HL-60 (cell line): Measurements from ENCODE around the gene PEX11A.

Experiments
- DNase-seq, 2 experiments: peaks; one replicate each; pipeline ENCODE4 v3.0.0-alpha.2; 2010 to 2020; ENCODE audit warnings: low read depth in 1 of 2, low spot score in 1 of 2
- H3K27ac ChIP-seq: fragments of 250-450 bp; sonication (Bioruptor Pico); replicated peaks from 2 replicates; pipeline ENCODE4 v1.5.1; 2020; ENCODE audit warnings: mild to moderate bottlenecking, moderate library complexity
- H3K27me3 ChIP-seq: fragments of 250-450 bp; sonication (Bioruptor Pico); 2 replicates; pipeline ENCODE4 v1.5.1; 2021; ENCODE audit warnings: mild to moderate bottlenecking, moderate library complexity; ENCODE audit not compliant: insufficient read depth, poor library complexity, severe bottlenecking
- H3K4me3 ChIP-seq: replicated peaks from 2 replicates; pipeline ENCODE4 v1.5.1; 2011; ENCODE audit warnings: mild to moderate bottlenecking, control low read depth, low read length; ENCODE audit not compliant: insufficient read depth
- CTCF ChIP-seq: IDR thresholded peaks from one replicate; pipeline ENCODE4 v1.5.1; 2011; ENCODE audit warnings: low read length, control low read depth, inconsistent platforms; ENCODE audit not compliant: insufficient read depth
- GABPA ChIP-seq: IDR thresholded peaks from 2 replicates; pipeline ENCODE4 v1.6.1; 2012; ENCODE audit warnings: low read depth
- POLR2AphosphoS5 ChIP-seq: IDR thresholded peaks from 2 replicates; pipeline ENCODE4 v1.6.1; 2012; ENCODE audit warnings: low read depth
- REST ChIP-seq: IDR thresholded peaks from 2 replicates; pipeline ENCODE4 v1.6.1; 2012; ENCODE audit warnings: low read depth; ENCODE audit not compliant: insufficient replicate concordance
- SPI1 ChIP-seq: IDR thresholded peaks from 2 replicates; pipeline ENCODE4 v1.6.1; 2012; ENCODE audit warnings: low read depth, mild to moderate bottlenecking, borderline replicate concordance

The PEX11A gene

GRCh38 chr15:89670971-89671560 lies 19.5 kb downstream of the PEX11A start:
- DNase-seq, result no peak
- H3K27me3 ChIP-seq, result peaks cover 2% of the 10 kb centered on the region
- H3K4me3 ChIP-seq, result no peak overlapping the region
- no peak overlapping the region for H3K27ac ChIP-seq
- TF ChIP-seq REST (no peak), GABPA (no peak), POLR2AphosphoS5 (no peak), CTCF (no peak), SPI1 (no peak)

- no peak for TF ChIP-seq REST
- TF ChIP-seq CTCF, result no peak
- TF ChIP-seq GABPA, result no peak
- TF ChIP-seq SPI1, result no peak
- TF ChIP-seq POLR2AphosphoS5, result no peak
- Histone ChIP-seq H3K4me3 (no peak overlapping the region), H3K27me3 (peaks cover 11% of the 10 kb centered on the region), H3K27ac (no peak overlapping the region)
- no peak for DNase-seq
Measured at GRCh38 chr15:89669941-89670340, 20.6 kb downstream of the PEX11A start.

GRCh38 chr15:89669309-89669865 lies 21.2 kb downstream of the PEX11A start:
- Histone ChIP-seq H3K27me3 (peaks cover 14% of the 10 kb centered on the region), H3K4me3 (no peak overlapping the region)
- TF ChIP-seq REST (no peak), GABPA (no peak), SPI1 (no peak), CTCF (no peak), POLR2AphosphoS5 (no peak)

More at GRCh38 chr15:89669309-89669865, 21.2 kb downstream of the PEX11A start:
- DNase-seq, result no peak
- H3K27ac ChIP-seq, result no peak overlapping the region
